Measurements from ENCODE around the gene CHIT1. TPM values are rescaled to one million over a fixed set of nuclear protein-coding genes. Genes with fewer than 3 reads are reported as not detected.

CHIT1 gene
- polyA plus RNA-seq, 1 of the 3 experiments (the other 2 are of a cell fraction) = not detected

GRCh38 chr1:203204756-203205155 lies 24.7 kb downstream of the CHIT1 start:
- Histone ChIP-seq H3F3A (replicated peaks; ENCODE audit: insufficient read depth) (no peaks in the 10 kb centered on the region), H4K20me1 (ENCODE audit: insufficient read depth) (no peaks in the 10 kb centered on the region), H3K9me3 (no peaks in the 10 kb centered on the region), H3K9ac (no peak overlapping the region), H2AFZ (ENCODE audit: low read depth) (no peak overlapping the region), H3K9me2 (no peaks in the 10 kb centered on the region), H3K4me3 (ENCODE audit: low read depth in 2 of 2, low read length in 1 of 2) (no peak overlapping the region), H3K4me1 (ENCODE audit: control insufficient read depth in 1 of 2, insufficient read depth in 2 of 2, low read depth in 1 of 2, low read length in 1 of 2) (no peaks in the 10 kb centered on the region; a peak in 1 of 4 replicates), H3K27ac (ENCODE audit: low read depth in 2 of 2, low read length in 1 of 2) (no peak overlapping the region), H3K79me2 (ENCODE audit: insufficient read depth) (no peaks in the 10 kb centered on the region), H3K27me3 (ENCODE audit: insufficient read depth) (peaks cover 9% of the 10 kb centered on the region; the same call in 1 of the 2 replicates), H3K4me2 (no peak overlapping the region), H3K36me3 (replicated peaks in 1 of 2; ENCODE audit: control insufficient read depth in 1 of 2, insufficient read depth in 2 of 2, low read length in 1 of 2) (no peaks in the 10 kb centered on the region)
- no peak for TF ChIP-seq POLR2AphosphoS5 (IDR thresholded peaks at IDR 0.05; ENCODE audit: low read depth, low read length)
- TF ChIP-seq NFIC (IDR thresholded peaks at IDR 0.05; ENCODE audit: borderline replicate concordance) = no peak
- CTCF ChIA-PET = interaction anchor here (1.2 to 23.6 kb wide), 7 partner anchors 11 to 165 kb away, joined by 3 to 602 read pairs (median 12); partner anchors contain the start of genes ADORA1 and MYBPH
- POLR2A ChIA-PET = no interaction called here
- WGBS (ENCODE audit: low lambda C conversion rate) = 67% methylated on average over 2 of the region's 2 CpGs
- DNase-seq = no peak

- H3K79me2 ChIP-seq (ENCODE audit: insufficient read depth) = no peaks in the 10 kb centered on the region
- no peaks in the 10 kb centered on the region for H4K20me1 ChIP-seq (ENCODE audit: insufficient read depth)
- no peaks in the 10 kb centered on the region; a peak in 1 of 4 replicates for H3K4me1 ChIP-seq (ENCODE audit: control insufficient read depth in 1 of 2, insufficient read depth in 2 of 2, low read depth in 1 of 2, low read length in 1 of 2)
- no peak overlapping the region for H3K4me2 ChIP-seq
- no peak overlapping the region for H2AFZ ChIP-seq (ENCODE audit: low read depth)
- TF ChIP-seq RCOR1 (IDR thresholded peaks at IDR 0.05; ENCODE audit: low read length) = no peak
- no peak for TF ChIP-seq MXI1 (IDR thresholded peaks at IDR 0.05; ENCODE audit: low read depth, low read length)
- no peak for TF ChIP-seq JUND (IDR thresholded peaks at IDR 0.05)
- TF ChIP-seq ELF1 (IDR thresholded peaks at IDR 0.05) = no peak
- TF ChIP-seq TCF12 (IDR thresholded peaks at IDR 0.05) = no peak
- no peak for TF ChIP-seq TEAD4 (IDR thresholded peaks at IDR 0.05; ENCODE audit: borderline replicate concordance, insufficient read depth)
- TF ChIP-seq CTCF (IDR thresholded peaks at IDR 0.05) = no peak
- no peak for TF ChIP-seq MEF2A (IDR thresholded peaks at IDR 0.05; ENCODE audit: borderline replicate concordance, low read depth)
- H3F3A ChIP-seq (replicated peaks; ENCODE audit: insufficient read depth) = no peaks in the 10 kb centered on the region
- ChIA-PET POLR2A (no interaction called here), CTCF (interaction anchor here (1.0 to 23.6 kb wide), 5 partner anchors 13 to 163 kb away, joined by 3 to 454 read pairs (median 12); no protein-coding TSS in a partner anchor)
- no peak overlapping the region for H3K9ac ChIP-seq
- H3K4me3 ChIP-seq (ENCODE audit: low read depth in 2 of 2, low read length in 1 of 2) = no peak overlapping the region
- H3K27me3 ChIP-seq (ENCODE audit: insufficient read depth) = peaks cover 9% of the 10 kb centered on the region; the same call in 1 of the 2 replicates
- H3K36me3 ChIP-seq (replicated peaks in 1 of 2; ENCODE audit: control insufficient read depth in 1 of 2, insufficient read depth in 2 of 2, low read length in 1 of 2) = no peaks in the 10 kb centered on the region
- no peak overlapping the region for H3K27ac ChIP-seq (ENCODE audit: low read depth in 2 of 2, low read length in 1 of 2)
- H3K9me2 ChIP-seq = no peaks in the 10 kb centered on the region
- no peaks in the 10 kb centered on the region for H3K9me3 ChIP-seq
- no peak for DNase-seq
- 72% methylated on average over 15 of the region's 15 CpGs for WGBS (ENCODE audit: low lambda C conversion rate)
These were observed 26.8 kb downstream of the CHIT1 start for GRCh38 chr1:203202431-203203245.
